ENCODE measurements around the gene GBP5.
A peak's percentile ranks its signal among the peaks of the same experiment; 100 is the strongest.
"Not testable (repeated sequence)": the region's sequence is repeated elsewhere in the genome, so short reads cannot be mapped to it uniquely, and the experiment has no call there.

The GBP5 gene, protein sequence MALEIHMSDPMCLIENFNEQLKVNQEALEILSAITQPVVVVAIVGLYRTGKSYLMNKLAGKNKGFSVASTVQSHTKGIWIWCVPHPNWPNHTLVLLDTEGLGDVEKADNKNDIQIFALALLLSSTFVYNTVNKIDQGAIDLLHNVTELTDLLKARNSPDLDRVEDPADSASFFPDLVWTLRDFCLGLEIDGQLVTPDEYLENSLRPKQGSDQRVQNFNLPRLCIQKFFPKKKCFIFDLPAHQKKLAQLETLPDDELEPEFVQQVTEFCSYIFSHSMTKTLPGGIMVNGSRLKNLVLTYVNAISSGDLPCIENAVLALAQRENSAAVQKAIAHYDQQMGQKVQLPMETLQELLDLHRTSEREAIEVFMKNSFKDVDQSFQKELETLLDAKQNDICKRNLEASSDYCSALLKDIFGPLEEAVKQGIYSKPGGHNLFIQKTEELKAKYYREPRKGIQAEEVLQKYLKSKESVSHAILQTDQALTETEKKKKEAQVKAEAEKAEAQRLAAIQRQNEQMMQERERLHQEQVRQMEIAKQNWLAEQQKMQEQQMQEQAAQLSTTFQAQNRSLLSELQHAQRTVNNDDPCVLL

DNA sequence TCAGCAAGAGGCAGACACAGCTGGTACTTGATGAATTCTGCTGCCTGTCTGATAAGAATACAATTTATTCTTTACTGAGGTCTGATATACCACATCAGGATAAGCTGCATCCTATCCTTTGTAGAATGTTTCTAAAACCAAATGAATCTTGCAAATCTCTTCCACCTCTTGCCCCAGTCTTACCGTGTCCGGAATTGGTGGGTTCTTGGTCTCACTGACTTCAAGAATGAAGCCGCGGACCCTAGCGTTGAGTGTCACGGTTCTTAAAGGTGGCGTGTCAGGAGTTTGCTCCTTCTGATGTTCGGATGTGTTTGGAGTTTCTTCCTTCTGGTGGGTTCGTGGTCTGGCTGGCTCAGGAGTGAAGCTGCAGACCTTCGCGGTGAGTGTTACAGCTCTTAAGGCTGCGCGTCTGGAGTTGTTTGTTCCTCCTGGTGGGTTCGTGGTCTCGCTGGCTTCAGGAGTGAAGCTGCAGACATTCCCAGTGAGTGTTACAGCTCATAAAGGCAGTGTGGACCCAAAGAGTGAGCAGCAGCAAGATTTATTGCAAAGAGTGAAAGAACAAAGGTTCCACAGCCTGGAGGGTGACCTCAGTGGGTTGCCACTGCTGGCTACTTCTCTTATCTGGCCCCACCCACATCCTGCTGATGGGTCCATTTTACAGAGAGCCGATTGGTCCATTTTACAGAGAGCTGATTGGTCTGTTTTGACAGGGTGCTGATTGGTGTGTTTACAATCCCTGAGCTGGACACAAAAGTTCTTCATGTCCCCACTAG, at the start of gene GBP5:
TSS of gene GBP5 (minus strand) at position 592 of the 773 bp plus-strand sequence. CDS start 3,305 bp downstream, outside the sequence.
- peak in 1 of 2 donors; percentile 53 for DNase-seq (ENCODE audit: low read depth in 2 of 2, low spot score in 1 of 2)

DNA sequence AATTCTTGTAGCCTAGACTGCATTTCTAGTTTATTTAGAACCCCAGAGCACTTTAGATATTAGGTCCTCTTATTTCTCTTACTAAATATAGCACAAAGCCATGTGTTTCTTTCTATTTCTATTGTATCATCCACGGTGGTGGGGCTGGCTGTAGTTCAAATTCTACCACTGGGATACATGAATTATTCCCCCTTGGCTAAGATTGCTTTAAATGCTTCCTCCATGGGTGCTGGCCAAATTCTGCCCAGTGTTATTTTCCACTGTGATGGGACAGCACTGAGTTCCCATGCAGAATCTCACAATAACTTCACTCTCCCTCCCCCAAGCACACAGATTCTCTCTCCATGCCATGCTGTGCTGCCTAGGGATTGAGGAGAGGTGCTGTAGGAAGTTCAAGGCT, 49.7 kb upstream of the GBP5 start:
- DNase-seq (ENCODE audit: low read depth in 2 of 2, low spot score in 1 of 2) = no peak

DNA sequence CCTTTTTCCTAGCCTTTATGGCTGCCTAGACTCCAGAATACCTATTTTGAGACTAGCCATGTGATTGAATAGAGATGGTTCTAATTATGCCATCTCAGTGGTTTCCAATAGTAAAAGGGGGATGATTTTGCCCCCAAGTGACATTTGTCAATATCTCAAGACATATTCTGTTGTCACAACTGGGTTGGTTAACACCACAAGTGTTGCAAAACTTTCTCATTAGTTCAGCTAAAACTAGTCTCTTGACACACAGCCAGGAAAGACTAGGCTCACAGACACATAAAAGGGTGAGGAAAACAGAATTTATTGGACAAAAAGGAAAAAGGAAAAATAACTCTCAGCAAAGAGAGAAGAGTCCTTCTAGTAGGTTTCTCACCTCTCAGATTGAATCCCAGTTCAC, 39.9 kb upstream of the GBP5 start:
- no peak for DNase-seq (ENCODE audit: low read depth in 2 of 2, low spot score in 1 of 2)

DNA sequence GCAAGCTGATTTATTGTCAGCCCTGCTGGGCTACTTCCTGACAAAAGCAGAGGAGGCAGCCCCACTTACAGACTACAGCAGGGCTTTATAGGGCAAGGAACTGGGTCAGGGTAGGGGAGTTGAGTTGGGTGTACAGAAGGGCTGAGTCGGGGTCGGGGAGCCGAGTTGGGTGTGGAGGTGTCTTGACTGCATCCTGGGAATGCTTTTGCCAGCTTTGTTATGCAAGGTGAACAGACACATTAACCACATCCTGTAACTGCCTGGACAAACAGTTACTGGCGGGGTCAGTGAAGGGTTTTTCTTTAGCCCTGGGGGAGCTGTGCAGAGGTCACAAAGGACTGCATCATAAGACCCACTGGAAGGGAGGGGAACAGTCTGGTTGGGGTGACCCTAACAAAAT, 39.1 kb upstream of the GBP5 start:
- no peak for DNase-seq (ENCODE audit: low read depth in 2 of 2, low spot score in 1 of 2)

DNA sequence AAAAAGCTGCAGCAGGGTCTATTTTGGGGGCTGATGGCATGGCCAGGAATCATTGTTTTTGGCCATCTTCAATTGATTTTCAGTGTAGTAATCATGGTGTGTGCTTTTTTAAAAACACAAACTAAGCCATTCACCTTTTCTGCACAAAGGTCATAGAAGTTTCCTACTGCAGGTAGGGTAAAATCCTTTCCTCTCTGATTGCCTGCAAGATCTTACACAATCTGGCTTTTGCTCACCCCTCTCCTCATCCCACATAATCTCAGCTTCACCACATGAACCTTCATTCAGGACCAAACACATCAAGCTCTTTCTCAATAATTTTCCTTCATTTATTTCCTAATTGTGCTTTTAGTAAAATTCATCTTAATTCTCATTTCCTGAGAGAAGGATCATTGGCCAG, 38.3 kb upstream of the GBP5 start:
- DNase-seq (ENCODE audit: low read depth in 2 of 2, low spot score in 1 of 2) = no peak

DNA sequence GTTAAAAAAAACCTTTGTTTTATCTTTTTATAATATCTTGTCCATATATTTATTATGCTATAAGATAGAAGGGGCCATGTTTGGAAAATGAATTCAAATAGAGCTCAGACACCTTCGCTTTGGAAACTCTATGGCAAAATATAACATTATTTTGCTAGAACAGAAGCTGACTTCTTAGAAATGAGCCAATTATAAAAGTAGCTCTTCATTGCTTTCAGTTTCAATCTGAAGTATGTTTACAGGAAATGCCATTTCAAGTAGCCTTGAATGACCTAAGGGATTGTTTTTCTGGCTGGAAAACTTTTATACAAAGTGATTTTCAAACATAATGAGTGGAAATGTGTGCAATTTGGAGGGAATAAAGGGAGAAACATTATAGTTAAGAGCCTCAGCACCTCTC, 37.8 kb upstream of the GBP5 start:
- no peak for DNase-seq (ENCODE audit: low read depth in 2 of 2, low spot score in 1 of 2)

DNA sequence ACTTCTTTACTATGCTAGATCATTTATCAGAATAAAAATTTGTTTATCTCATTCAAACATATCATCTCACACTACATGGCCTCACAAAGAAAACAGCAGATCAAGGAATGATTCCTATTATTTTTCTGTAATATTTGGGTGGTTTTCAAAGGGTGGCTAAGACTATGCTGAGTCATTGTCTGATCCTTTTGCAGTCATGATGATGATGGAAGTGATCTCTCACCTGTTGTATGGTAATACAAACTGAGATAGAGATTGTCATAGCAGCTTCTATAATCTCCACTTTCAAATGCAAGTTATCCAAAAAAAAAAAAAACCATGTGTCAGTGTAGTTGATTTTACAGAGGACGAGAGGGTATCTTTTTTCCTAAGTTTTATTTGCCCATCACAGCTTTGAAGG, 37.2 kb upstream of the GBP5 start:
- no peak for DNase-seq (ENCODE audit: low read depth in 2 of 2, low spot score in 1 of 2)

DNA sequence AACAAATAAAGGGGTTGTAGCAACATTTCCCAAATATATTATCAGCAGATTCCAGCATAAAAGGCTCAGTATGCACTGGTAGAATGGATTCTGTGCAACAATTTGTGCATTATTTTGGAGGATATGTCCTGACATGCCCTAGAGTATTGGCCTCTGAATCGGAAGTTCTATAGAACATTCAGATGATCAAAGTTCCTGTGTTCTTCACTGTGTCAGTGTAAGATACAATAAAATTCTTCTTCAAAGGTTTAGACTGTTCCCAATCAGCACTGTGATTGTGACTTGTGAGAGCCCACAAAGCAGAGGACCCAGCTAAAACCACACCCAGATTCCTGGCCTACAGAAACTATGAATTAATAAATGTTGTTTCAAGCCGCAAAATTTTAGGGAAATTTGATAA, 33.6 kb upstream of the GBP5 start:
- DNase-seq (ENCODE audit: low read depth in 2 of 2, low spot score in 1 of 2) = no peak

DNA sequence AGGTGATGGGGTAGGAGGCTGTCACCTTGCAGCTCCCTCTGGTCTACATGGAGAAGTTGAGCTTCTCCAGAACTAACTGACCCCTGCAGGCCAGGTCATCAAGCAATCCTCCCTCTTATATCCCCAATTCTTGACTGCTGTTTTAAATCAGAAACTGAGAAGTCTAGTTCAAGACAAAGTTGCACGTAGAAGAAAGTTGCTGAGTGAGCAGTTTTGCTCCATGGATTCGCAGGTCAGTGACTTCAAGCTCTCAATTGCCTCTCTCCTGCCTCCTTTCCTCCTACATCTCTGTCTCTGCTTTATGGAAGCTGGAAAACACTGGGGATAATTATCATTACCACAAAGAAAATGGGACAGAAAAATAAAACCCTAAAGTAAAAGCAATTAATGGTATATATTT, 32.8 kb upstream of the GBP5 start:
- DNase-seq (ENCODE audit: low read depth in 2 of 2, low spot score in 1 of 2) = no peak

DNA sequence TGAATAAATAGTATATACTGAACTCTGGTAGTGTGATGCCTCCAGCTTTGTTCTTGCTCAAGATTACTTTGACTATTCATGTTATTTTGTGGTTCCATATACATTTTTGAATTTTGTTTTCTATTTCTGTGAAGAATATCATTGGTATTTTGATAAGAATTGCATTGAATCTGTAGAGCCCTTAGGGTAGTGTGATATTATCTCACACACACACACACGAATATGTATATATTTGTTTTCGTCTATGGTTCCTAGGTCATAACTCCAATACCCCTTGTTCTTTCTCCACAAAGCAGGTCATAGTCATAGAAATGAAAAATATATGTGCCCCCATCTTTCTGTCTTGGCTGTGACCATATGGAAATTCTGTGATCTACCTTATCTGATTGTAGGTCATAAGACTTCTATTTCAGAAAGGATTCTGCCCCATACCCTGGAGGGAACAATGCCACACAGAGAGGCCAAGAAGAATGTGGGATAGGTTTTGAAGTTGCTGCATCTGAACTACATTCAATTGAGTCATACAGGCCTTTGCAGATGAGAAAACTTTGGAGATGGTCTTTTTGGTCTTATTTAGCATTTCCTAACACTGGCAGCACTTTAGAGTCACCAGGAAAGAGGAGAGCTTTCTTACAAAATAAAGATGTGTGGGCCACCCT, 32.0 kb upstream of the GBP5 start:
- no peak for DNase-seq (ENCODE audit: low read depth in 2 of 2, low spot score in 1 of 2)

DNA sequence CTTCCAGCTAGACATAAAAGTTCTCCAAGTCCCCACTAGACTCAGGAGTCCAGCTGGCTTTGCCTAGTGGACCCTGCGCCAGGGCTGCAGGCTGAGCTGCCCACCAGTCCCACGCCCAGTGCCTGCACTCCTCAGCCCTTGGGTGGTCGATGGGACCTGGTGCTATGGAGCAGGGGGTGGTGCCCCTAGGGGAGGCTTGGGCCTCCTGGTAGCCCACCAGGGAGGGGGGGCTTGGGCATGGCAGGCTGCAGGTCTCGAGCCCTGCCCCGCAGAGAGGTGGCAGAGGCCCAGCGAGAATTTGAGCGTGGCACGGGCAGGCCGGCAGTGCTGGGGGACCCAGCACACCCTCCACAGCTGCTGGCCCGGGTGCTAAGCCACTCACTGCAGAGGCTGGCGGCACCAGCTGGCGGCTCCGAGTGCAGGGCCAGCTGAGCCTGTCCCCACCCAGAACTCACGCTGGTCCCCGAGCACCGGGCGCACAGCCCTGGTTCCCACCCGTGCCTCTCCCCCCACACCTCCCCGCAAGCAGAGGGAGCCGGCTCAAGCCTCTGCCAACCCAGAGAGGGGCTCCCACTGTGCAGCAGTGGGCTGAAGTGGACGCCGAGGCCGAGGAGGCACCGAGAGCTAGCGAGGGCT, 30.2 kb upstream of the GBP5 start:
- DNase-seq (ENCODE audit: low read depth in 2 of 2, low spot score in 1 of 2) = no peak

DNA sequence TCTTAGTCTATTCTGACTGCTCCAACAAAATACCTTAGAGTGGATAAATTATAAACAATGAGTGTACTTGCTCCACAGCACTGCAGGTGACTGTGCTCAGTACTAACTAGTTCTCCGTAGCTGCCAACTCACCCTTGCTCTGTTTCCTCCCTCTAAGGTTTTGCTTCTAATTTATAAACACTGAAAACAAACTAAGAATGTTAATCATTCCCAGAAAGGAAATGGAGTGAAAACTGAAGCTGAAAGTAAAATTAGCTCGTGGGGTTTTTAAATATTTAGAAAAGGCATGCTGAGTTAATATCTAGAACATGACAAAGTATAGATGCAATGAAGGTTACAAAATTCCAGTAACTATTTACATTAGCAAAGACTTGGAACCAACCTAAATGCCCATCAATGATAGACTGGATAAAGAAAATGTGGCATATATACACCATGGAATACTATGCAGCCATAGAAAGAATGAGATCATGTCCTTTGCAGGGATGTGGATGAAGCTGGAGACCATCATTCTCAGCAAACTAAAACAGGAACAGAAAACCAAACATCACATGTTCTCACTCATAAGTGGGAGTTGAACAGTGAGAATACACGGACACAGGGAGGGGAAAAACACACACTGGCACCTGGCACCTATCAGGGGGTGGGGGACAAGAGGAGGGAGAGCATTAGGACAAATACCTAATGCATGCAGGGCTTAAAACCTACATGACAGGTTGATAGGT, 27.2 kb upstream of the GBP5 start:
- not testable (repeated sequence) for DNase-seq (ENCODE audit: low read depth in 2 of 2, low spot score in 1 of 2)

DNA sequence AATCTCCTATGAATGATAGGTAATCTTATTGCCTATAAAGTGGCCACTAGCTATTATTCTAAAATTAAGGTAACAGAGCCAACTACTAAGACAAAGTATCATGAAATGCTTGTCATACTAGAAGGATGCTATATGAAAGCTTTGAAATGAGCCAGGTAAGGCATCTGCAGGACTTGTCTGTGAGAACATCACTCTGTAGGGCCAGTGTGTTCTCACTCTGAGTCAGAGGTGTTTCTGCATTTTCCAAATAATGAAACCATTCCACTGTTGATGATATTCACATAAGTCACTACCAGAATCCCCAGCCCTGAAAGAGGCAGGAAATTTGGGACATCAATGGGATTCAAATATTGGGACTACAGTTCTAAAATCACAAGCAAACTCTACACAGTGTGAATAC, 25.8 kb upstream of the GBP5 start:
- DNase-seq (ENCODE audit: low read depth in 2 of 2, low spot score in 1 of 2) = no peak

DNA sequence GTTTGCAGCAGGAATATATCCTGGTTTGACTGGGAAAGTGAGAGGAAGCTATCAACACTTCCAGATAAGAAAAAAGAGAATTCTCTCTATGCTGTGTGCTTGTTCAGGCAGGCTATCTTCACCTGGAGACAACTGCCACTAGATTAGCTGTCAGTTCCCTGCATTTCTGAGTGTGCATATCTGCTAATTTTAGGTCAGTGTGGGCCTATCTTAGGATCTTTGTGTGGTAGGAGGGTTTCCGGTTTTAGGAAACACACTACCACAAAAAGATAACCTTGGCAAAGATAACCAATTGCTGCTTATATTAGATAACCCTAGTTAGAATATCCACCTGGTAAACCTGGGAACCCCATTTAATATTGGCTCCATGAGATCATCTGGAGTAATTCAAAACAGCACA, 22.5 kb upstream of the GBP5 start:
- no peak for DNase-seq (ENCODE audit: low read depth in 2 of 2, low spot score in 1 of 2)

DNA sequence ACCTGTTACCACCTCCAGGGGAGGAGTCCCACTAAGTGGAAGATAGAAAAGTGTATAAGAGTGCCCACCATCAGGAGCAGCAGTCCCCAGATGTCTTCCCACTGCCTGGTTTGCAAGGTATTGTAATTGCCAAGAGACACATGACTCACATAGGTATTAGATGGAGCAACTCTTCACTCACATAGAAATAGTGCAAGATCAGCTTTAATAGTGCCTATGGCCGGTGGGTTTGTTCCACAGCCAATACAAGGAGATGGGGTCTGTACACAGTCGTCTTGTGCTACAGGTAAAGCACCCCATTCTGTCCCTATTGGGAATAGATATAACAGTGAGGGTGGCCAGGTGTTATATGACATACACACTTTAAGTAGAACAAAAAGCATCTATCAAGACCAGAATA, 18.6 kb upstream of the GBP5 start:
- DNase-seq (ENCODE audit: low read depth in 2 of 2, low spot score in 1 of 2) = no peak

DNA sequence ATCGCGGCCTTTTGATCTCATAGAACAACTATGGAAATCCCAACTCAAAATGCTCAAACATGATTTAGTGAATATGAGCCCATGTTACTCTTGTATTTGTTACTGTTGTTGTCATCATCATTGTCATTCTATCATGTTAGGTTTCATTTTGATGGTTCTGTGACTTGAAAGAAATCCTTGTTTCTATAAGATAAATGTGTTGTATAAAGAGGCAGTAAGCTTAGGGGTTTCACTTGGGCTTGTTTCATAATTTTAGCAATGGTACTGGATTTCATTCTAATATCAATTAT, 15.3 kb upstream of the GBP5 start:
- no peak for DNase-seq (ENCODE audit: low read depth in 2 of 2, low spot score in 1 of 2)

DNA sequence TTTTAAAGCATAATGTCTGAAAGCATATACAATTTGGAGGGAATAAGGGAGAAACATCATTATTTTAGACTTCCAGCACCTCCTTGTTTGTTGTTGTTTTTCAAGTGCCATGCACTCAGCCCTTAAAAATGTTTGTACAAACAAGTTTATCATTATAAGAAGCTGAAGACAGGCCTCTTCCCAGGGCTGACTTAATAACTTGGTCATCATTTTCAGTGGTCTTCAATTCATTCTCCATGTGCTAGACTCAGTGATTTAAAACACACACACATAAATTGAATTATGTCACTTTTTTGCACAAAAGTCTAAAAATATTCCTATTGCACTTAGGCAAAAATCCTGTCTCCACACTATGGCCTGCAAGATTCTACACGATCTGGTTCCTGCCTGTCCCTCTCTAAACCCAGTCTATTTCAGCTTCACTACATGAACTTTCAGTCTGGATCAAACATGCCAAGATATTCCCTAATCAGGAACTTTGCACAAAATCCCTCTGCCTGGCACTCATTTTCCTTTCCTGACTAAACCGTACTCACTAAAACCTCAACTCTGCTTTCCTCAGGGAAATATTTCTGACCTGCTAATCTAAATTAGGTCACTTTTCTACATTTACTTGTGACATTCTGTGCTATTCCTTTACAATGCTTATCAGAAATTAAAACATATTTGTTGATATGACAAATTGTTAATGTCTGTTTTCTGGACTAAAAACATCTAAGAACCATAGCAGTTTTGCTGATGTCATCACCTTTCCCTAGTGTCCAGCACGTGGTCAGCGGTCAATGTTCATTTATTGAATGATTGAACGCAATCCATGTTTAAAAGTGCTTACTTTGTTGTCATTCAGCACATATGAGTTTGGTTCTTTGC, 14.8 kb upstream of the GBP5 start:
- no peak for DNase-seq (ENCODE audit: low read depth in 2 of 2, low spot score in 1 of 2)

DNA sequence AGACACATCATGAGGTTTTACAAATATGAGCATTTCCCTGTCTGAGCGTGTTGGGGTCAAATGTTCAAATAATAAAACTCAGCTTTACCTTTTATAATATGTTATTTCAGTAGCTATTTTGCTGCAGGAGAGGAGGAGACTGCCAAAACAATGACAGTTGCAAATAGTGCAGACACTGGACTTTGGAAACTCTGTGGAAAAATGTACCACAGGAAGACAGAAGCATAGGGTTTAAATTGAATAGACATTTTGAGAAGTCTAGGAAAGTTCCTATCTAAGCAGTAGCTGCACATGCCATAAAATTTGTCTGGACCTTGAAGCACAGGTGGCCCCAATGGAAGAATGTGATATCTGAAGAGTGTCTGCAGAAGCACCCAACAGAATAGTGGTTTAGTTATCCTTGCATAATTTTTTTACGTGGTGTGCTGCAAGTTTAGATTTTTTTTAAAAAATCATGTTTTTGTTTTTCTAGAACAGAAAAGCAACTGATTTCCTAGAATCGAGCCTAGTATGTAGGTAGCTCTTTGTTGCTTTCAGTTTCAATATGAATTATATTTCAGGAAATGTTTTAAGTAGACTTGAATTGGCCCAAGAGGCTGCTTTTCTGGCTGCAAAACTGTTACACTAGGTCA, 14.0 kb upstream of the GBP5 start:
- DNase-seq (ENCODE audit: low read depth in 2 of 2, low spot score in 1 of 2) = no peak

DNA sequence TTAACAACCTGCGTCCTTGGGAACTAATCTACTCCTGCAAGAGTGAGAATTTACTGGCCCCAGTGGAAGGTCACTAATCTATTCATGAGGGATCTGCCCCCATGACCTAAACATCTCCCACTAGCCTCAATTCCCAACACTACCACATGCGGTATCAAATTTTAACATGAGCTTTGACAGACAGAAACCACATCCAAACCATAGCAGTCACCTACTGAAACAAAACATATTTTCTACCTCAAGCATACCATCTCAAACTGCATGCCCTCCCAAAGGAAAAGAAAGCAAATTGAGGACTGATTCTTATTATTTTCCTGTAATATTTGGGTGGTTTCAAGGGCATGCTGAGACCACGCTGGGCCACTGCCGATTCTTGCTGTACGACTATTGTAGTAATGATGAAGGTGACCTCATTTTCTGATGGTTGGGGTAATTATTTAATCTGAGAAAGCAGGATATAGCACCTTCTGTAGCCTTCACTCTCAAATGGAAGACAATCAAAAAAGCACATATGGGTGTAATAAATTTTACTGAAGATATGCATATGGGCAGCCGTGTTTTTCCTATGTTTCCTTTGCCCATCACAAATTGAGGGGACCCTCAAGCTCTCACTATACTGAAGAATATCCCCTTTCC, 13.2 kb upstream of the GBP5 start:
- no peak for DNase-seq (ENCODE audit: low read depth in 2 of 2, low spot score in 1 of 2)
